Motor neuron (in vitro differentiated cells): ENCODE measurements around the gene MEP1B. TPM values are rescaled to one million over a fixed set of nuclear protein-coding genes. Genes with fewer than 3 reads are reported as not detected.

Experiments used
- ATAC-seq, 8 experiments: fragments of 200-7000 bp; cut with Tn5 transposase; replicated peaks in 6 of 8; 2 replicates each; pipeline ENCODE4 v1.8.0; 2021; ENCODE audit warnings: mild to moderate bottlenecking in 8 of 8, moderate library complexity in 8 of 8
- H3K27ac ChIP-seq, 2 donors: fragments of 250-450 bp; sonication (Bioruptor Pico); 2 replicates each; pipeline ENCODE4 v1.9.0; 2021; ENCODE audit warnings: antibody characterized with exemption in 2 of 2, mild to moderate bottlenecking in 2 of 2, moderate library complexity in 1 of 2
- H3K4me1 ChIP-seq, 2 donors: fragments of 250-450 bp; sonication (Bioruptor Pico); replicated peaks in 1 of 2; 2 replicates each; pipeline ENCODE4 v1.6.1; 2021; ENCODE audit warnings: antibody characterized with exemption in 2 of 2, mild to moderate bottlenecking in 2 of 2, moderate library complexity in 1 of 2
- H3K4me3 ChIP-seq, 5 donors: fragments of 250-450 bp; sonication (Bioruptor Pico); 2 replicates each; pipeline ENCODE4 v1.9.0; 2021; ENCODE audit warnings: antibody characterized with exemption in 5 of 5, mild to moderate bottlenecking in 5 of 5, moderate library complexity in 4 of 5
- WGBS, 10 experiments: fragments of 450-650 bp; shearing (Covaris generic); methylation state at CpG; one replicate each; pipeline ENCODE4 v1.0.0; 2022; 5-methylcytosine and 5-hydroxymethylcytosine counted together
- in situ Hi-C, 9 experiments: fragments of 400-800 bp; cut with MboI; loops; one replicate each; pipeline ENCODE4 v1.15.0; 2021; ENCODE audit warnings: low sequenced_read_pairs in 9 of 9, low pct_unique_long_range_greater_than_20kb in 2 of 9; ENCODE audit not compliant: unreplicated experiment in 9 of 9
- total RNA-seq, 8 experiments: library from RNA; unstranded; fragments of 300-600 nt; gene quantifications; 2 replicates each; pipeline versions ENCODE4 v1.2.3 to v1.2.4, GENCODE V29; 2022

Gene MEP1B
- total RNA-seq, 8 experiments from 2014 or later: 0.08 to 0.17 (median 0.11) TPM; not detected in 2

GRCh38 chr18:32258148-32258547, 68.3 kb downstream of the MEP1B start:
- ATAC-seq: no peak
- no peak overlapping the region for H3K4me3 ChIP-seq
- H3K27ac ChIP-seq: no peak overlapping the region
- WGBS, 10 experiments: 23 to 100% (median 60%) methylated on average over 1 to 2 of the region's 2 CpGs; no CpG with 5 or more reads in 2 of the 10 experiments
- no peaks in the 10 kb centered on the region for H3K4me1 ChIP-seq
- in situ Hi-C loops: loop anchor here in 1 of 9 experiments (25.0 kb wide), 1 partner anchor 96 kb away; no protein-coding TSS in a partner anchor

- in situ Hi-C loops: loop anchor here in 1 of 9 experiments (25.0 kb wide), 1 partner anchor 96 kb away; no protein-coding TSS in a partner anchor
Observed at GRCh38 chr18:32258558-32259204, 68.8 kb downstream of the MEP1B start.

GRCh38 chr18:32259553-32259952, 69.7 kb downstream of the MEP1B start:
- WGBS, 10 experiments: 0 to 100% (median 71%) methylated on average over 1 to 5 of the region's 6 CpGs; no CpG with 5 or more reads in 1 of the 10 experiments
- no peak overlapping the region for H3K4me3 ChIP-seq
- ATAC-seq: peak in 2 of 8 experiments; percentile 29 to 70
- no peaks in the 10 kb centered on the region for H3K4me1 ChIP-seq
- H3K27ac ChIP-seq: no peak overlapping the region
- in situ Hi-C loops: loop anchor here in 1 of 9 experiments (25.0 kb wide), 1 partner anchor 97 kb away; no protein-coding TSS in a partner anchor

More at GRCh38 chr18:32258558-32259204, 68.8 kb downstream of the MEP1B start:
- Histone ChIP-seq H3K27ac (no peak overlapping the region), H3K4me3 (no peak overlapping the region), H3K4me1 (no peaks in the 10 kb centered on the region)
- 11 to 81% (median 44%) methylated on average over 1 to 5 of the region's 5 CpGs; no CpG with 5 or more reads in 1 of the 10 experiments for WGBS, 10 experiments
- ATAC-seq: no peak

GRCh38 chr18:32261003-32261402, 71.2 kb downstream of the MEP1B start:
- 70 to 100% (median 99%) methylated on average over 1 to 5 of the region's 5 CpGs for WGBS, 10 experiments
- H3K4me1 ChIP-seq: no peaks in the 10 kb centered on the region
- ATAC-seq: peak in 1 of 8 experiments; percentile 36
- in situ Hi-C loops: loop anchor here in 1 of 9 experiments (25.0 kb wide), 1 partner anchor 99 kb away; no protein-coding TSS in a partner anchor
- H3K4me3 ChIP-seq: no peak overlapping the region
- no peak overlapping the region for H3K27ac ChIP-seq

- Histone ChIP-seq H3K27ac (no peak overlapping the region), H3K4me1 (no peaks in the 10 kb centered on the region), H3K4me3 (no peak overlapping the region)
- in situ Hi-C loops: loop anchor here in 1 of 9 experiments (25.0 kb wide), 1 partner anchor 100 kb away; no protein-coding TSS in a partner anchor
- WGBS, 10 experiments: 0 to 100% (median 52%) methylated on average over 1 of the region's 1 CpG; no CpG with 5 or more reads in 4 of the 10 experiments
- no peak for ATAC-seq
Observed at GRCh38 chr18:32262092-32262491, 72.3 kb downstream of the MEP1B start.

GRCh38 chr18:32264401-32264800, 74.6 kb downstream of the MEP1B start:
- WGBS, 10 experiments: 33 to 93% (median 80%) methylated on average over 1 to 2 of the region's 2 CpGs; no CpG with 5 or more reads in 2 of the 10 experiments
- in situ Hi-C loops: loop anchor here in 1 of 9 experiments (25.0 kb wide), 1 partner anchor 102 kb away; no protein-coding TSS in a partner anchor
- no peak for ATAC-seq

GRCh38 chr18:32267463-32267862, 77.6 kb downstream of the MEP1B start:
- H3K4me3 ChIP-seq: no peak overlapping the region
- 71 to 100% (median 90%) methylated on average over 1 to 4 of the region's 4 CpGs for WGBS, 10 experiments
- in situ Hi-C loops: loop anchor here in 1 of 9 experiments (25.0 kb wide), 1 partner anchor 105 kb away; no protein-coding TSS in a partner anchor
- no peak for ATAC-seq
- H3K27ac ChIP-seq: no peak overlapping the region
- H3K4me1 ChIP-seq: no peaks in the 10 kb centered on the region

More at GRCh38 chr18:32264401-32264800, 74.6 kb downstream of the MEP1B start:
- H3K27ac ChIP-seq: no peak overlapping the region
- no peaks in the 10 kb centered on the region for H3K4me1 ChIP-seq
- no peak overlapping the region for H3K4me3 ChIP-seq

Other genes starting within 250 kb of the MEP1B start
- 10 to 100 TPM; 16.9 to 35.4 (median 24.1) TPM for gene TRAPPC8, start 246.9 kb upstream of the MEP1B start, total RNA-seq
- 1 to 10 TPM in 4 of 8 experiments, under 1 TPM in 4; 0.64 to 5.7 (median 1.4) TPM for gene RNF125, start 171.2 kb upstream of the MEP1B start, total RNA-seq
- 10 to 100 TPM; 12.4 to 40.5 (median 28.3) TPM for gene RNF138, start 98.2 kb upstream of the MEP1B start, total RNA-seq